ENCODE measurements around the gene KCNK2.
A peak's percentile ranks its signal among the peaks of the same experiment; 100 is the strongest.

KCNK2 gene

GRCh38 chr1:215076322-215076721 is 6.2 kb upstream of the KCNK2 start:
- Histone ChIP-seq H3K9me3 (ENCODE audit: control insufficient read depth, insufficient read depth, low read length) (no peaks in the 10 kb centered on the region), H3K9ac (ENCODE audit: low read depth, low read length) (no peak overlapping the region), H3K4me1 (ENCODE audit: insufficient read depth, low read length) (no peaks in the 10 kb centered on the region), H3K36me3 (ENCODE audit: insufficient read depth, low read length) (no peaks in the 10 kb centered on the region)

- Histone ChIP-seq H3K36me3 (ENCODE audit: insufficient read depth, low read length) (no peaks in the 10 kb centered on the region), H3K9ac (ENCODE audit: low read depth, low read length) (no peak overlapping the region), H3K4me1 (ENCODE audit: insufficient read depth, low read length) (no peaks in the 10 kb centered on the region), H3K9me3 (ENCODE audit: control insufficient read depth, insufficient read depth, low read length) (no peaks in the 10 kb centered on the region)
Measured at GRCh38 chr1:215079456-215079855, 3.1 kb upstream of the KCNK2 start.

GRCh38 chr1:215081661-215082531 is 641 bp upstream of the KCNK2 start:
- H3K36me3 ChIP-seq (ENCODE audit: insufficient read depth, low read length) = no peaks in the 10 kb centered on the region
- H3K9me3 ChIP-seq (ENCODE audit: control insufficient read depth, insufficient read depth, low read length) = no peaks in the 10 kb centered on the region
- peak overlapping the region; percentile 43; the same call in 1 of the 2 replicates for H3K9ac ChIP-seq (ENCODE audit: low read depth, low read length)
- no peaks in the 10 kb centered on the region for H3K4me1 ChIP-seq (ENCODE audit: insufficient read depth, low read length)

- H3K9me3 ChIP-seq (ENCODE audit: control insufficient read depth, insufficient read depth, low read length) = no peaks in the 10 kb centered on the region
- H3K4me1 ChIP-seq (ENCODE audit: insufficient read depth, low read length) = no peaks in the 10 kb centered on the region
- no peaks in the 10 kb centered on the region for H3K36me3 ChIP-seq (ENCODE audit: insufficient read depth, low read length)
- peak overlapping the region; percentile 51 for H3K9ac ChIP-seq (ENCODE audit: low read depth, low read length)
Measured at GRCh38 chr1:215083383-215083961, 935 bp downstream of the KCNK2 start.

- Histone ChIP-seq H3K9ac (ENCODE audit: low read depth, low read length) (no peak overlapping the region), H3K36me3 (ENCODE audit: insufficient read depth, low read length) (no peaks in the 10 kb centered on the region), H3K9me3 (ENCODE audit: control insufficient read depth, insufficient read depth, low read length) (no peaks in the 10 kb centered on the region), H3K4me1 (ENCODE audit: insufficient read depth, low read length) (no peaks in the 10 kb centered on the region)
Measured at GRCh38 chr1:215084621-215085020, 2.1 kb downstream of the KCNK2 start.

GRCh38 chr1:215087603-215088002 is 5.1 kb downstream of the KCNK2 start:
- no peak overlapping the region for H3K9ac ChIP-seq (ENCODE audit: low read depth, low read length)
- no peaks in the 10 kb centered on the region for H3K9me3 ChIP-seq (ENCODE audit: control insufficient read depth, insufficient read depth, low read length)
- no peaks in the 10 kb centered on the region for H3K4me1 ChIP-seq (ENCODE audit: insufficient read depth, low read length)
- no peaks in the 10 kb centered on the region for H3K36me3 ChIP-seq (ENCODE audit: insufficient read depth, low read length)

- Histone ChIP-seq H3K4me1 (ENCODE audit: insufficient read depth, low read length) (no peaks in the 10 kb centered on the region), H3K9ac (ENCODE audit: low read depth, low read length) (no peak overlapping the region), H3K36me3 (ENCODE audit: insufficient read depth, low read length) (no peaks in the 10 kb centered on the region), H3K9me3 (ENCODE audit: control insufficient read depth, insufficient read depth, low read length) (no peaks in the 10 kb centered on the region)
Measured at GRCh38 chr1:215094381-215094780, 11.8 kb downstream of the KCNK2 start.

GRCh38 chr1:215095524-215095923 is 13.0 kb downstream of the KCNK2 start:
- Histone ChIP-seq H3K36me3 (ENCODE audit: insufficient read depth, low read length) (no peaks in the 10 kb centered on the region), H3K4me1 (ENCODE audit: insufficient read depth, low read length) (no peaks in the 10 kb centered on the region), H3K9me3 (ENCODE audit: control insufficient read depth, insufficient read depth, low read length) (no peaks in the 10 kb centered on the region), H3K9ac (ENCODE audit: low read depth, low read length) (no peak overlapping the region)

- no peaks in the 10 kb centered on the region for H3K4me1 ChIP-seq (ENCODE audit: insufficient read depth, low read length)
- H3K9ac ChIP-seq (ENCODE audit: low read depth, low read length) = no peak overlapping the region
- no peaks in the 10 kb centered on the region for H3K9me3 ChIP-seq (ENCODE audit: control insufficient read depth, insufficient read depth, low read length)
- H3K36me3 ChIP-seq (ENCODE audit: insufficient read depth, low read length) = no peaks in the 10 kb centered on the region
Measured at GRCh38 chr1:215101511-215101910, 19.0 kb downstream of the KCNK2 start.

- Histone ChIP-seq H3K4me1 (ENCODE audit: insufficient read depth, low read length) (no peaks in the 10 kb centered on the region), H3K9me3 (ENCODE audit: control insufficient read depth, insufficient read depth, low read length) (no peaks in the 10 kb centered on the region), H3K9ac (ENCODE audit: low read depth, low read length) (no peak overlapping the region), H3K36me3 (ENCODE audit: insufficient read depth, low read length) (no peaks in the 10 kb centered on the region)
Measured at GRCh38 chr1:215104283-215104682, 21.7 kb downstream of the KCNK2 start.

GRCh38 chr1:215106067-215106466 is 23.5 kb downstream of the KCNK2 start:
- H3K4me1 ChIP-seq (ENCODE audit: insufficient read depth, low read length) = no peaks in the 10 kb centered on the region
- no peak overlapping the region for H3K9ac ChIP-seq (ENCODE audit: low read depth, low read length)
- no peaks in the 10 kb centered on the region for H3K36me3 ChIP-seq (ENCODE audit: insufficient read depth, low read length)
- H3K9me3 ChIP-seq (ENCODE audit: control insufficient read depth, insufficient read depth, low read length) = no peaks in the 10 kb centered on the region

- H3K9me3 ChIP-seq (ENCODE audit: control insufficient read depth, insufficient read depth, low read length) = no peaks in the 10 kb centered on the region
- H3K36me3 ChIP-seq (ENCODE audit: insufficient read depth, low read length) = no peaks in the 10 kb centered on the region
- no peak overlapping the region for H3K9ac ChIP-seq (ENCODE audit: low read depth, low read length)
- no peaks in the 10 kb centered on the region for H3K4me1 ChIP-seq (ENCODE audit: insufficient read depth, low read length)
Measured at GRCh38 chr1:215109171-215109570, 26.6 kb downstream of the KCNK2 start.

GRCh38 chr1:215111916-215112315 is 29.4 kb downstream of the KCNK2 start:
- Histone ChIP-seq H3K9ac (ENCODE audit: low read depth, low read length) (no peak overlapping the region), H3K36me3 (ENCODE audit: insufficient read depth, low read length) (no peaks in the 10 kb centered on the region), H3K9me3 (ENCODE audit: control insufficient read depth, insufficient read depth, low read length) (no peaks in the 10 kb centered on the region), H3K4me1 (ENCODE audit: insufficient read depth, low read length) (no peaks in the 10 kb centered on the region)

GRCh38 chr1:215113776-215114153 is 31.2 kb downstream of the KCNK2 start:
- no peaks in the 10 kb centered on the region for H3K36me3 ChIP-seq (ENCODE audit: insufficient read depth, low read length)
- no peaks in the 10 kb centered on the region for H3K4me1 ChIP-seq (ENCODE audit: insufficient read depth, low read length)
- H3K9me3 ChIP-seq (ENCODE audit: control insufficient read depth, insufficient read depth, low read length) = no peaks in the 10 kb centered on the region
- no peak overlapping the region for H3K9ac ChIP-seq (ENCODE audit: low read depth, low read length)

All from ES-I3 (cell line).